ENCODE results near the gene PLSCR2.
A peak's percentile ranks its signal among the peaks of the same experiment; 100 is the strongest.

The PLSCR2 gene, protein sequence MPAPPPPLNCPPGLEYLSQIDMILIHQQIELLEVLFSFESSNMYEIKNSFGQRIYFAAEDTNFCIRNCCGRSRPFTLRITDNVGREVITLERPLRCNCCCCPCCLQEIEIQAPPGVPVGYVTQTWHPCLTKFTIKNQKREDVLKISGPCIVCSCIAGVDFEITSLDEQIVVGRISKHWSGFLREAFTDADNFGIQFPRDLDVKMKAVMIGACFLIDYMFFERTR

DNA sequence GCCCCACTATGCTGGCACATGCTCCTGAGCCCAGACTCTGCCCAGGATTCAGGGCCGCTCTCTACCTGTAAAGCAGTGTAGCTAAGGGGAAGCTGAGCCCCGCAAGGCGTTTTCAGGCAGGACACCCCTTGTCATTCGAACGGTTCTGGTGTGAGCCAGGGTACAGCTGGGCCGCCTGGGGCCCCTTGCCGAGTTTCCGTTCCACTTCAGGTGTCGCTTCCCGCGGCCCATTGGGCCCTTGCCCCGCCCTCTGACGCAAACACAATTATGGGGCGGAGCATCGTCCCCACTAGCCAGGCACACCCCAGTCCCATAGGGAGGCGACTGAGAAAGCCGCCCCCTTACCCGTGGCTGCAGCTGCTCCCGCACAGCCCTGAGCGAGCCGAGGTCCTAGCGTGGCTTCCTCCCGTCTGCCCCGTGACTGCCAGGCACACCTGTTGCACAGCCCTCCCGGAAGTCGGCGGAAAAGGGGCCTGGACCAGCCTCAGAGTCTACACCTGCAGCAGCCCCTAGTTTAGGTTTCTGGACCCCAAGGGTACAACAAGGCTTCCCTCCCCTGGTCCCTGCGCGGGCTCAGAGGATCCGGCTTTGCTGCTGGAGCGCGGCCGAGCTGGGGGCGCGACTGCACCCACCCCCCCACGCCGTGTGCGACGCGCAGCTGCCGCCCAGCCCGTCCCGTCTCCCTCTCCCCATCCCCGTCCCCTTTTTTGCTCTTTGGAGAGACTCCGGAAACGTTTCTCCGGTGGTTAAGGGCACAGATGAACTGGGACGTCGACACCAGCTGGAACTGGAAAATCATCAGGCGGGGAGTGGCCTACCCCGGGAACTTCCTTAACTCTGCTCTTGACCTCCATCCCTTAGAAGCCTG lies at the start of gene PLSCR2:
TSS of gene PLSCR2 (minus strand) at position 412 of the 868 bp plus-strand sequence. CDS start 9,657 bp downstream, outside the sequence.
- no peaks in the 10 kb centered on the region for H3K27me3 ChIP-seq (ENCODE audit: control insufficient read depth in 1 of 2, insufficient read depth in 2 of 2, low read length in 2 of 2)
- peak within 1 kb of the TSS; percentile 25 for H3K27ac ChIP-seq (ENCODE audit: low read depth, low read length)
- peak within 1 kb of the TSS; percentile 45 for H3K9ac ChIP-seq (ENCODE audit: low read length)
- H3K36me3 ChIP-seq (ENCODE audit: insufficient read depth, low read length), result no peaks in the 10 kb centered on the region
- peak within 1 kb of the TSS; percentile 70 to 74 for H3K4me3 ChIP-seq (ENCODE audit: low read depth in 1 of 2, low read length in 2 of 2)
- H3K4me1 ChIP-seq (ENCODE audit: insufficient read depth, low read length), result no peaks in the 10 kb centered on the region
- H3K9me3 ChIP-seq (ENCODE audit: low read length), result no peaks in the 10 kb centered on the region

GRCh38 chr3:146517684-146518435 lies 48.5 kb upstream of the PLSCR2 start:
- H3K9me3 ChIP-seq (ENCODE audit: low read length), result no peaks in the 10 kb centered on the region
- H3K27ac ChIP-seq (ENCODE audit: low read depth, low read length), result no peak overlapping the region
- peaks cover 20% of the 10 kb centered on the region for H3K36me3 ChIP-seq (ENCODE audit: insufficient read depth, low read length)
- no peak overlapping the region for H3K4me3 ChIP-seq (ENCODE audit: low read depth in 1 of 2, low read length in 2 of 2)
- H3K27me3 ChIP-seq (ENCODE audit: control insufficient read depth in 1 of 2, insufficient read depth in 2 of 2, low read length in 2 of 2), result no peaks in the 10 kb centered on the region
- peaks cover 5% of the 10 kb centered on the region for H3K4me1 ChIP-seq (ENCODE audit: insufficient read depth, low read length)
- no peak overlapping the region for H3K9ac ChIP-seq (ENCODE audit: low read length)

- Histone ChIP-seq H3K27ac (ENCODE audit: low read depth, low read length) (no peak overlapping the region), H3K4me3 (ENCODE audit: low read depth in 1 of 2, low read length in 2 of 2) (no peak overlapping the region), H3K9ac (ENCODE audit: low read length) (no peak overlapping the region), H3K9me3 (ENCODE audit: low read length) (no peaks in the 10 kb centered on the region), H3K27me3 (ENCODE audit: control insufficient read depth in 1 of 2, insufficient read depth in 2 of 2, low read length in 2 of 2) (no peaks in the 10 kb centered on the region), H3K4me1 (ENCODE audit: insufficient read depth, low read length) (peaks cover 5% of the 10 kb centered on the region), H3K36me3 (ENCODE audit: insufficient read depth, low read length) (peaks cover 8% of the 10 kb centered on the region)
These were observed 44.2 kb upstream of the PLSCR2 start for GRCh38 chr3:146513386-146514051.

DNA sequence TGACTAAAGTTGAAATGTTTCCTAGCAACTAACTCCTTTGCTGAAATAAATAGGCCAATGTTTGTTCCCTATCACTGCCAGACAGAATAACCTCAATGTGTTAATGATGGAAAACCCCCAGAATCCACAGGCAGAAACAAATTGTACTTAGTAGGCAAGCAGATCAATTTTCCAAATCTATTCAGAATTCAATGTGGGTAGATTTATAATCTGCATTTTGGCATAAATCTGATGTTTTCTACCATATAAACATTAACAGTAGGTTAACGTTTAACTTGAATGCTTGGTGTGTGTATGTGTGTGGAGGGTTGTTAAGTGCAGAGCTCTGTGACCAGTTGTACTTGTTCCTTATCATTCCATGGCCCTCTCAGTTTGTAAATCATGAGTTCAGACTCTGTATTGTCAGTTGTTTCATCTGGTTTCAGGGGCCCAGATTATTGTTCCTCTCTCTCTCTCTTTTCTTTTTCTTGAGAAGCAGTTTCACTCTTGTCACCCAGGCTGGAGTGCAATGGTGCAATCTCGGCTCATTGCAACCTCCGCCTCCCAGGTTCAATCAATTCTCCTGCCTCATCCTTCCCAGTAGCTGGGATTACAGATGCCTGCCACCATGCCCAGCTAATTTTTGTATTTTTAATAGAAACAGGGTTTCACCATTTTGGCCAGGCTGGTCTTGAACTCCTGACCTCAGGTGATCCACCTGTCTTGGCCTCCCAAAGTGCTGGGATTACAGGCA lies 42.2 kb upstream of the PLSCR2 start:
- Histone ChIP-seq H3K36me3 (ENCODE audit: insufficient read depth, low read length) (peaks cover 8% of the 10 kb centered on the region), H3K27ac (ENCODE audit: low read depth, low read length) (no peak overlapping the region), H3K9ac (ENCODE audit: low read length) (no peak overlapping the region), H3K9me3 (ENCODE audit: low read length) (no peaks in the 10 kb centered on the region), H3K4me1 (ENCODE audit: insufficient read depth, low read length) (peaks cover 5% of the 10 kb centered on the region), H3K4me3 (ENCODE audit: low read depth in 1 of 2, low read length in 2 of 2) (no peak overlapping the region), H3K27me3 (ENCODE audit: control insufficient read depth in 1 of 2, insufficient read depth in 2 of 2, low read length in 2 of 2) (no peaks in the 10 kb centered on the region)

- Histone ChIP-seq H3K27ac (ENCODE audit: low read depth, low read length) (no peak overlapping the region), H3K4me3 (ENCODE audit: low read depth in 1 of 2, low read length in 2 of 2) (no peak overlapping the region), H3K36me3 (ENCODE audit: insufficient read depth, low read length) (no peaks in the 10 kb centered on the region), H3K9ac (ENCODE audit: low read length) (no peak overlapping the region), H3K4me1 (ENCODE audit: insufficient read depth, low read length) (no peaks in the 10 kb centered on the region), H3K27me3 (ENCODE audit: control insufficient read depth in 1 of 2, insufficient read depth in 2 of 2, low read length in 2 of 2) (no peaks in the 10 kb centered on the region), H3K9me3 (ENCODE audit: low read length) (no peaks in the 10 kb centered on the region)
These were observed 38.2 kb upstream of the PLSCR2 start for GRCh38 chr3:146507331-146508120.

DNA sequence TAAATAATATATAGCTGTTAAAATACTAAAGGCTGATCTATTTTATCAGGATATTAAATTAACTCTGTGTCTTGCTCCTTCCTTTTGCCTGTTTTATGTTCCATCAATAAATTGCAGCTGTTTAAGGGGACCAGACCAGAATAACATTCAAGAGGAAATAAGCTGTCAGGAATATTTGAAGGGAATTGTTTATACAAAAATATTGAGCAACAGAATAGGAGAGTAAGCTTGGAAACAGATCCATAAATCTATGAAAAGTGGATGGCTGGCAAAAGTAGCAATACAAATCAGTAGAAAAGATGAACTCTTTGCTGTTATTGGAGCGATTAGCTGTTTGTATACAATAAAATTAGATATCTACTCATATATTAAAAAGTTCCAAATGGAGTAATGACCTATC lies 36.2 kb upstream of the PLSCR2 start:
- no peak overlapping the region for H3K27ac ChIP-seq (ENCODE audit: low read depth, low read length)
- H3K4me1 ChIP-seq (ENCODE audit: insufficient read depth, low read length), result no peaks in the 10 kb centered on the region
- no peak overlapping the region for H3K4me3 ChIP-seq (ENCODE audit: low read depth in 1 of 2, low read length in 2 of 2)
- no peaks in the 10 kb centered on the region for H3K36me3 ChIP-seq (ENCODE audit: insufficient read depth, low read length)
- H3K9ac ChIP-seq (ENCODE audit: low read length), result no peak overlapping the region
- H3K9me3 ChIP-seq (ENCODE audit: low read length), result no peaks in the 10 kb centered on the region
- H3K27me3 ChIP-seq (ENCODE audit: control insufficient read depth in 1 of 2, insufficient read depth in 2 of 2, low read length in 2 of 2), result no peaks in the 10 kb centered on the region

DNA sequence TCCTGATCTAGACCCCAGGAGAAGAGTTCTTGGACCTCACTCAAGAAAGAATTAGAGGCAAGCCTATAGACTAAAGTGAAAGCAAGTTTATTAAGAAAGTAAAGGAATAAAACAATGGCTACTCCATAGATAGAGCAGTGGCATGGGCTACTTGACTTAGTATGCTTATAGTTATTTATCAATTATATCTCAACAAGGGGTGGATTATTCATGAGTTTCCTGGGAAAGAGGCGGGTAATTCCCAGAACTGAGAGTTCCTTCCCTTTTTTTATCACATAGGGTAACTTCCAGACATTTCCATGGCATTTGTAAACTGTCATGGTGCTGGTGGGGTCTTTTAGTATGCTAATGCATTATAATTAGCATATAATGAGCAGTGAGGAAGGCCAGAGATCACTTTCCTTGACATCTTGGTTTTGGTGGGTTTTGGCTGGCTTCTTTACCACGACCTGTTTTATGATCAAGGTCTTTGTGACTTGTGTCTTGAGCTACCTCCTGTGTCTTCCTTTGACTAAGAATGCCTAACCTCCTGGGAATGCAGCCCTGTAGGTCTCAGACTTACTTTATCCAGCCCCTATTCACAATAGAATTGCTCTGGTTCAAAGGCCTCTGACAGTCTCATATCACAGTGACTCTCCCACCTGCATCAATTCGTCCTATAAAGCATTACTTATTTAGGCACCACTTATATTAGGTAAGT lies 35.3 kb upstream of the PLSCR2 start:
- no peak overlapping the region for H3K27ac ChIP-seq (ENCODE audit: low read depth, low read length)
- H3K9ac ChIP-seq (ENCODE audit: low read length), result no peak overlapping the region
- H3K36me3 ChIP-seq (ENCODE audit: insufficient read depth, low read length), result no peaks in the 10 kb centered on the region
- no peaks in the 10 kb centered on the region for H3K27me3 ChIP-seq (ENCODE audit: control insufficient read depth in 1 of 2, insufficient read depth in 2 of 2, low read length in 2 of 2)
- H3K4me1 ChIP-seq (ENCODE audit: insufficient read depth, low read length), result no peaks in the 10 kb centered on the region
- no peak overlapping the region for H3K4me3 ChIP-seq (ENCODE audit: low read depth in 1 of 2, low read length in 2 of 2)
- H3K9me3 ChIP-seq (ENCODE audit: low read length), result no peaks in the 10 kb centered on the region

DNA sequence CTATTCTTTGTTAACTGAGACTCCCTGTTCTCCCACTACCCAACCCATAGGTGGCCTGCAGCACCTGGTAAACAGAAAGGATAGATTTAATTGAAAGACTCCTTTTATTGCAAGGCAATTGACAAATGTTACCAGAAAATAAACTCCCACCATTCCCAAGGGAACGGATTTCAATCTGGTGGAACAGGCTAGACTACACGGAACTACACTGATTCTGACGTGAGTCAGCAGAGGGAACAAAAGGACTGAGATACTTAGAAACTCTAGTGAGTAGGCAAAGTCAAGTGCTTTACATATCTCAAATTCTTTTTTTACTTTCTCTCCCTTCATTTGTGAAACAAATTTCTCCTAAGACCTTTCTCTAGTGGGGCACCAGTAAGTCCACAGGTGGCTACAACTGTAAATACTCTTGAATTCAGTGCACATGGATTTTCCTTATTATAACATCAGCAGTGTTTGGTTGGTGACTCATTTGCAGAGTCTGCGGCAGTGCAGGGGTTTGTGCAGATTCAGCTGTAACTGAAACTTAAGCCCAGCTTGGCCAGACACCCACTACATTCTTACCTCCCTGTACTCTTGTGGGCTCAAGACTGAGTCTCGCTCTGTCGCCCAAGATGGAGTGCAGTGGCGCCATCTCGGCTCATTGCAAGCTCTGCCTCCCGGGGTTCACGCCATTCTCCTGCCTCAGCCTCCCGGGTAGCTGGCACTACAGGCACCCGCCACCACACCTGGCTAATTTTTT lies 34.3 kb upstream of the PLSCR2 start:
- no peak overlapping the region for H3K9ac ChIP-seq (ENCODE audit: low read length)
- no peaks in the 10 kb centered on the region for H3K9me3 ChIP-seq (ENCODE audit: low read length)
- no peaks in the 10 kb centered on the region for H3K36me3 ChIP-seq (ENCODE audit: insufficient read depth, low read length)
- no peak overlapping the region for H3K4me3 ChIP-seq (ENCODE audit: low read depth in 1 of 2, low read length in 2 of 2)
- H3K4me1 ChIP-seq (ENCODE audit: insufficient read depth, low read length), result no peaks in the 10 kb centered on the region
- H3K27me3 ChIP-seq (ENCODE audit: control insufficient read depth in 1 of 2, insufficient read depth in 2 of 2, low read length in 2 of 2), result no peaks in the 10 kb centered on the region
- H3K27ac ChIP-seq (ENCODE audit: low read depth, low read length), result no peak overlapping the region

GRCh38 chr3:146502887-146503460 lies 33.6 kb upstream of the PLSCR2 start:
- Histone ChIP-seq H3K4me3 (ENCODE audit: low read depth in 1 of 2, low read length in 2 of 2) (no peak overlapping the region), H3K9me3 (ENCODE audit: low read length) (no peaks in the 10 kb centered on the region), H3K27ac (ENCODE audit: low read depth, low read length) (no peak overlapping the region), H3K36me3 (ENCODE audit: insufficient read depth, low read length) (no peaks in the 10 kb centered on the region), H3K9ac (ENCODE audit: low read length) (no peak overlapping the region), H3K4me1 (ENCODE audit: insufficient read depth, low read length) (no peaks in the 10 kb centered on the region), H3K27me3 (ENCODE audit: control insufficient read depth in 1 of 2, insufficient read depth in 2 of 2, low read length in 2 of 2) (no peaks in the 10 kb centered on the region)

Measured in muscle layer of colon (tissue), 2 donors.